HUES48 (cell line): ENCODE results near the gene GCC2.
"Not testable (repeated sequence)": the region's sequence is repeated elsewhere in the genome, so short reads cannot be mapped to it uniquely, and the experiment has no call there.

Experiments
- H3K27ac ChIP-seq: one replicate; pipeline ENCODE4 v1.7.0; 2013; ENCODE audit warnings: low read depth, low read length, inconsistent platforms
- H3K27me3 ChIP-seq: 2 replicates; pipeline ENCODE4 v1.6.1; 2013; ENCODE audit warnings: mild to moderate bottlenecking, low read length; ENCODE audit not compliant: control insufficient read depth, insufficient read depth
- H3K36me3 ChIP-seq: 2 replicates; pipeline ENCODE4 v1.6.1; 2013; ENCODE audit warnings: low read length; ENCODE audit not compliant: control insufficient read depth, insufficient read depth
- H3K4me1 ChIP-seq: 2 replicates; pipeline ENCODE4 v1.6.1; 2013; ENCODE audit warnings: mild to moderate bottlenecking, low read length; ENCODE audit not compliant: control insufficient read depth, insufficient read depth
- H3K4me3 ChIP-seq: 2 replicates; pipeline ENCODE4 v1.5.1; 2013; ENCODE audit warnings: mild to moderate bottlenecking, low read depth, low read length
- H3K9ac ChIP-seq: 2 replicates; pipeline ENCODE4 v1.6.1; 2013; ENCODE audit warnings: mild to moderate bottlenecking, low read depth, low read length, moderate library complexity
- H3K9me3 ChIP-seq: 2 replicates; pipeline ENCODE4 v1.6.1; 2013; ENCODE audit warnings: low read length; ENCODE audit not compliant: control insufficient read depth, insufficient read depth

The GCC2 gene

GRCh38 chr2:108542071-108542470 is 93.1 kb downstream of the GCC2 start:
- Histone ChIP-seq H3K4me1 (peaks cover 8% of the 10 kb centered on the region), H3K27me3 (no peaks in the 10 kb centered on the region), H3K36me3 (0 out of 2 replicates have a peak, but pooled peaks cover 4% of the 10 kb centered on the region), H3K27ac (no peak overlapping the region), H3K4me3 (no peak overlapping the region), H3K9me3 (peaks cover 4% of the 10 kb centered on the region; the same call in 1 of the 2 replicates), H3K9ac (no peak overlapping the region)

- Histone ChIP-seq H3K27me3 (no peaks in the 10 kb centered on the region), H3K27ac (no peak overlapping the region), H3K4me1 (no peaks in the 10 kb centered on the region), H3K36me3 (no peaks in the 10 kb centered on the region), H3K4me3 (no peak overlapping the region), H3K9me3 (peaks cover 4% of the 10 kb centered on the region; the same call in 1 of the 2 replicates), H3K9ac (no peak overlapping the region)
Measured at GRCh38 chr2:108547606-108548005, 98.6 kb downstream of the GCC2 start.

- no peaks in the 10 kb centered on the region for H3K27me3 ChIP-seq
- H3K4me1 ChIP-seq, result 0 out of 2 replicates have a peak, but pooled peaks cover under 1% of the 10 kb centered on the region
- H3K9me3 ChIP-seq, result no peaks in the 10 kb centered on the region
- no peak overlapping the region for H3K9ac ChIP-seq
- H3K4me3 ChIP-seq, result no peak overlapping the region
- no peak overlapping the region for H3K27ac ChIP-seq
- no peaks in the 10 kb centered on the region for H3K36me3 ChIP-seq
Measured at GRCh38 chr2:108548208-108549003, 99.4 kb downstream of the GCC2 start.

- peaks cover 10% of the 10 kb centered on the region for H3K4me1 ChIP-seq
Measured at GRCh38 chr2:108552566-108552965, 103.6 kb downstream of the GCC2 start.

GRCh38 chr2:108553209-108553919 is 104.4 kb downstream of the GCC2 start:
- Histone ChIP-seq H3K27me3 (no peaks in the 10 kb centered on the region), H3K9me3 (no peaks in the 10 kb centered on the region), H3K36me3 (no peaks in the 10 kb centered on the region), H3K27ac (no peak overlapping the region), H3K4me1 (peaks cover 10% of the 10 kb centered on the region), H3K9ac (no peak overlapping the region), H3K4me3 (no peak overlapping the region)

More at GRCh38 chr2:108552566-108552965, 103.6 kb downstream of the GCC2 start:
- H3K27ac ChIP-seq, result no peak overlapping the region
- no peaks in the 10 kb centered on the region for H3K27me3 ChIP-seq
- H3K36me3 ChIP-seq, result no peaks in the 10 kb centered on the region
- H3K9me3 ChIP-seq, result no peaks in the 10 kb centered on the region
- H3K9ac ChIP-seq, result no peak overlapping the region
- no peak overlapping the region for H3K4me3 ChIP-seq

- no peak overlapping the region for H3K4me3 ChIP-seq
Measured at GRCh38 chr2:108554528-108554927, 105.5 kb downstream of the GCC2 start.

GRCh38 chr2:108555572-108555971 is 106.6 kb downstream of the GCC2 start:
- Histone ChIP-seq H3K9me3 (no peaks in the 10 kb centered on the region), H3K4me1 (peaks cover 18% of the 10 kb centered on the region), H3K36me3 (no peaks in the 10 kb centered on the region), H3K27me3 (no peaks in the 10 kb centered on the region), H3K4me3 (no peak overlapping the region), H3K27ac (no peak overlapping the region), H3K9ac (no peak overlapping the region)

More at GRCh38 chr2:108554528-108554927, 105.5 kb downstream of the GCC2 start:
- Histone ChIP-seq H3K27ac (no peak overlapping the region), H3K27me3 (no peaks in the 10 kb centered on the region), H3K9ac (no peak overlapping the region), H3K9me3 (no peaks in the 10 kb centered on the region), H3K4me1 (peaks cover 10% of the 10 kb centered on the region), H3K36me3 (no peaks in the 10 kb centered on the region)

GRCh38 chr2:108556581-108556980 is 107.6 kb downstream of the GCC2 start:
- H3K9ac ChIP-seq, H3K27ac ChIP-seq, H3K9me3 ChIP-seq: not testable (repeated sequence)

More at GRCh38 chr2:108556581-108556980, 107.6 kb downstream of the GCC2 start:
- not testable (repeated sequence) for H3K36me3 ChIP-seq, H3K4me3 ChIP-seq, H3K27me3 ChIP-seq
- peaks cover 22% of the 10 kb centered on the region for H3K4me1 ChIP-seq
